ENCODE data around the gene SLC2A1. TPM values are rescaled to one million over a fixed set of nuclear protein-coding genes. Genes with fewer than 3 reads are reported as not detected.

The SLC2A1 gene
- total and polyA plus RNA-seq, 9 of the 15 experiments (the other 6 are each of a cell fraction or from before 2014, with no cell fraction given): 12.6 to 153 (median 48.0) TPM

GRCh38 chr1:42973286-42973685 is 14.6 kb upstream of the SLC2A1 start:
- DNase-seq (ENCODE audit: extremely low read depth in 1 of 4, low spot score in 3 of 4): no peak
- BruUV-seq (replicated peaks): no TSS peak
- no peak for FAIRE-seq
- no peaks in the 10 kb centered on the region for H4K20me1 ChIP-seq (replicated peaks; ENCODE audit: control insufficient read depth, insufficient read depth, low read length)
- POLR2A ChIA-PET: interaction anchor here (0.8 to 2.4 kb wide), 6 partner anchors 8 to 21 kb away, joined by 3 to 10 read pairs (median 5); partner anchors contain the start of gene SLC2A1
- H3K4me3 ChIP-seq: no peak overlapping the region
- no peaks in the 10 kb centered on the region for H3K9me1 ChIP-seq (ENCODE audit: control insufficient read depth, insufficient read depth, low read length)
- TF ChIP-seq TRIM28 (IDR thresholded peaks at IDR 0.05) (no peak), JUND (IDR thresholded peaks at IDR 0.05; ENCODE audit: borderline replicate concordance, low read depth, low read length) (no peak), JUND (tag; IDR thresholded peaks at IDR 0.05; ENCODE audit: borderline replicate concordance, low read depth, low read length) (peak; percentile 29; the same call in 1 of the 3 replicates), ZNF175 (CRISPR knock-in tag; IDR thresholded peaks at IDR 0.05; ENCODE audit: low read depth) (no peak), ATF3 (IDR thresholded peaks at IDR 0.05) (peak; percentile 53; the same call in 1 of the 2 replicates), ATF3 (CRISPR knock-in tag; conservative IDR thresholded peaks at IDR 0.05) (no peak), SIN3A (IDR thresholded peaks at IDR 0.05; ENCODE audit: borderline replicate concordance in 2 of 2, control insufficient read depth in 1 of 2, low read depth in 2 of 2, low read length in 2 of 2) (0 out of 4 replicates have a peak, but pooled peaks of 1 of the 2 experiments have one; percentile 25), HDAC2 (IDR thresholded peaks at IDR 0.05) (no peak), ZNF586 (CRISPR knock-in tag; conservative IDR thresholded peaks at IDR 0.05) (no peak), KHSRP (IDR thresholded peaks at IDR 0.05) (no peak), KDM4B (IDR thresholded peaks at IDR 0.05; ENCODE audit: borderline replicate concordance in 2 of 2, low read depth in 1 of 2) (no peak)
- no peaks in the 10 kb centered on the region for H3K9me3 ChIP-seq (replicated peaks; ENCODE audit: control insufficient read depth, insufficient read depth, low read depth, low read length)
- no peak overlapping the region for H3K4me2 ChIP-seq (ENCODE audit: insufficient read depth, low read length)
- peak overlapping the region; percentile 17; the same call in 1 of the 2 replicates for H2AFZ ChIP-seq (ENCODE audit: low read depth, low read length)
- in situ Hi-C loops (cut with MboI) (no loop called here), intact Hi-C loops (cut with micrococcal nuclease) (no loop called here)
- 68% methylated on average over 11 of the region's 11 CpGs for WGBS (ENCODE audit: insufficient coverage, low coverage, missing lambda C conversion rate)
- H3K27me3 ChIP-seq (ENCODE audit: control insufficient read depth in 2 of 2, insufficient read depth in 2 of 2, low read length in 2 of 2): no peaks in the 10 kb centered on the region
- no peaks in the 10 kb centered on the region for H3K79me2 ChIP-seq (ENCODE audit: control insufficient read depth, insufficient read depth, low read length)
- ATAC-seq: peak; percentile 63
- peak overlapping the region in 1 of 2 experiments; percentile 72; a peak in 2 of 4 replicates for H3K9ac ChIP-seq (ENCODE audit: insufficient read depth in 1 of 2, low read depth in 2 of 2, low read length in 2 of 2)
- no peaks in the 10 kb centered on the region; the same call in 2 of the 3 replicates for H3K36me3 ChIP-seq (ENCODE audit: control insufficient read depth, insufficient read depth, low read length)
- CTCF ChIA-PET (ENCODE audit: low intra/inter-chr PET ratio): no interaction called here
- H3K4me1 ChIP-seq (replicated peaks in 1 of 2; ENCODE audit: control insufficient read depth in 2 of 2, insufficient read depth in 2 of 2, low read length in 2 of 2): peaks cover 4 to 11% of the 10 kb centered on the region in 2 experiments; a peak in 3 of 5 replicates
- H3K27ac ChIP-seq (ENCODE audit: extremely low read depth, low read depth, low read length): no peak overlapping the region
